Stimulated activated effector memory CD8-positive, alpha-beta T cell treated with anti-CD3 and anti-CD28 coated beads, Interleukin-12 subunit alpha, Interleukin-12 subunit beta, amount 100 ng/mL, for 72 hours (primary cell): ENCODE data around the gene FGFBP1.
"Not testable (repeated sequence)": the region's sequence is repeated elsewhere in the genome, so short reads cannot be mapped to it uniquely, and the experiment has no call there.

Source experiments
- ATAC-seq: fragments of 150-1000 bp; cut with Tn5 transposase; 2 replicates; pipeline ENCODE4 v1.10.0; 2021
- DNase-seq, 2 donors: peaks; one replicate each; pipeline ENCODE4 v3.0.0; 2021 to 2022; ENCODE audit warnings: low spot score in 2 of 2
- H3K27ac Mint-ChIP-seq: one replicate; pipeline ENCODE4 v1.8.0; 2022; ENCODE audit warnings: mild to moderate bottlenecking, mixed read lengths
- H3K36me3 Mint-ChIP-seq: one replicate; pipeline ENCODE4 v1.8.0; 2022; ENCODE audit warnings: mild to moderate bottlenecking, mixed read lengths
- H3K4me1 Mint-ChIP-seq: one replicate; pipeline ENCODE4 v1.8.0; 2022; ENCODE audit warnings: mixed read lengths
- H3K4me3 Mint-ChIP-seq: one replicate; pipeline ENCODE4 v1.8.0; 2022; ENCODE audit warnings: mild to moderate bottlenecking, mixed read lengths
- H3K9me3 Mint-ChIP-seq: one replicate; pipeline ENCODE4 v1.8.0; 2022; ENCODE audit warnings: mixed read lengths

FGFBP1 gene

GRCh38 chr4:15929540-15929939 lies 9.0 kb downstream of the FGFBP1 start:
- no peak for DNase-seq
- H3K4me1 Mint-ChIP-seq: peaks cover 5% of the 10 kb centered on the region
- no peak overlapping the region for H3K4me3 Mint-ChIP-seq
- no peaks in the 10 kb centered on the region for H3K36me3 Mint-ChIP-seq
- peak; percentile 61 for ATAC-seq
- H3K27ac Mint-ChIP-seq: no peak overlapping the region
- H3K9me3 Mint-ChIP-seq: no peaks in the 10 kb centered on the region

- ATAC-seq: peak; percentile 82
- Mint-ChIP-seq H3K36me3 (no peaks in the 10 kb centered on the region), H3K4me3 (peak overlapping the region; percentile 25), H3K27ac (peak overlapping the region; percentile 50), H3K4me1 (peaks cover 5% of the 10 kb centered on the region), H3K9me3 (no peaks in the 10 kb centered on the region)
- no peak for DNase-seq
These were observed 9.7 kb downstream of the FGFBP1 start for GRCh38 chr4:15928883-15929282.

- no peak for ATAC-seq
- Mint-ChIP-seq H3K4me3 (no peak overlapping the region), H3K4me1 (peaks cover 5% of the 10 kb centered on the region), H3K36me3 (no peaks in the 10 kb centered on the region), H3K27ac (no peak overlapping the region), H3K9me3 (no peaks in the 10 kb centered on the region)
- DNase-seq: no peak
These were observed 12.1 kb downstream of the FGFBP1 start for GRCh38 chr4:15926486-15926885.

- no peaks in the 10 kb centered on the region for H3K36me3 Mint-ChIP-seq
- H3K4me3 Mint-ChIP-seq: no peak overlapping the region
These were observed 12.7 kb downstream of the FGFBP1 start for GRCh38 chr4:15925830-15926229.

GRCh38 chr4:15921592-15921932 lies 17.0 kb downstream of the FGFBP1 start:
- peak; percentile 24 for ATAC-seq
- Mint-ChIP-seq H3K27ac (no peak overlapping the region), H3K4me1 (no peaks in the 10 kb centered on the region), H3K4me3 (no peak overlapping the region), H3K9me3 (no peaks in the 10 kb centered on the region), H3K36me3 (no peaks in the 10 kb centered on the region)
- no peak for DNase-seq

More at GRCh38 chr4:15925830-15926229, 12.7 kb downstream of the FGFBP1 start:
- Mint-ChIP-seq H3K4me1 (peaks cover 5% of the 10 kb centered on the region), H3K27ac (no peak overlapping the region), H3K9me3 (no peaks in the 10 kb centered on the region)
- no peak for DNase-seq
- ATAC-seq: no peak

- H3K4me3 Mint-ChIP-seq: no peak overlapping the region
- H3K4me1 Mint-ChIP-seq: no peaks in the 10 kb centered on the region
- ATAC-seq (peak; percentile 71), DNase-seq (no peak)
- H3K36me3 Mint-ChIP-seq: no peaks in the 10 kb centered on the region
- H3K9me3 Mint-ChIP-seq: no peaks in the 10 kb centered on the region
- H3K27ac Mint-ChIP-seq: no peak overlapping the region
These were observed 17.6 kb downstream of the FGFBP1 start for GRCh38 chr4:15920723-15921591.

GRCh38 chr4:15918484-15919129 lies 19.9 kb downstream of the FGFBP1 start:
- H3K36me3 Mint-ChIP-seq: no peaks in the 10 kb centered on the region
- no peak for DNase-seq
- ATAC-seq: no peak
- peaks cover 8% of the 10 kb centered on the region for H3K4me1 Mint-ChIP-seq
- no peak overlapping the region for H3K4me3 Mint-ChIP-seq
- H3K27ac Mint-ChIP-seq: no peak overlapping the region
- H3K9me3 Mint-ChIP-seq: no peaks in the 10 kb centered on the region

- H3K4me1 Mint-ChIP-seq: peaks cover 9% of the 10 kb centered on the region
- DNase-seq: no peak
- H3K36me3 Mint-ChIP-seq: no peaks in the 10 kb centered on the region
- H3K9me3 Mint-ChIP-seq: no peaks in the 10 kb centered on the region
- ATAC-seq: no peak
- no peak overlapping the region for H3K4me3 Mint-ChIP-seq
- no peak overlapping the region for H3K27ac Mint-ChIP-seq
These were observed 21.2 kb downstream of the FGFBP1 start for GRCh38 chr4:15917297-15917696.

GRCh38 chr4:15916358-15916757 lies 22.2 kb downstream of the FGFBP1 start:
- H3K4me1 Mint-ChIP-seq: peaks cover 14% of the 10 kb centered on the region
- H3K4me3 Mint-ChIP-seq, ATAC-seq, H3K9me3 Mint-ChIP-seq, H3K27ac Mint-ChIP-seq, DNase-seq, H3K36me3 Mint-ChIP-seq: not testable (repeated sequence)

GRCh38 chr4:15914736-15915135 lies 23.8 kb downstream of the FGFBP1 start:
- no peak overlapping the region for H3K4me3 Mint-ChIP-seq
- peaks cover 14% of the 10 kb centered on the region for H3K4me1 Mint-ChIP-seq
- no peak overlapping the region for H3K27ac Mint-ChIP-seq
- no peaks in the 10 kb centered on the region for H3K36me3 Mint-ChIP-seq
- ATAC-seq (peak; percentile 57), DNase-seq (no peak)
- H3K9me3 Mint-ChIP-seq: no peaks in the 10 kb centered on the region

- Mint-ChIP-seq H3K36me3 (no peaks in the 10 kb centered on the region), H3K4me3 (no peak overlapping the region), H3K4me1 (peaks cover 14% of the 10 kb centered on the region), H3K9me3 (no peaks in the 10 kb centered on the region), H3K27ac (no peak overlapping the region)
- ATAC-seq: no peak
- no peak for DNase-seq
These were observed 24.2 kb downstream of the FGFBP1 start for GRCh38 chr4:15914291-15914690.

- Mint-ChIP-seq H3K9me3 (no peaks in the 10 kb centered on the region), H3K27ac (no peak overlapping the region), H3K4me3 (no peak overlapping the region), H3K4me1 (peaks cover 14% of the 10 kb centered on the region), H3K36me3 (no peaks in the 10 kb centered on the region)
- ATAC-seq (peak; percentile 70), DNase-seq (no peak)
These were observed 24.9 kb downstream of the FGFBP1 start for GRCh38 chr4:15913631-15913970.

- Mint-ChIP-seq H3K9me3 (no peaks in the 10 kb centered on the region), H3K36me3 (no peaks in the 10 kb centered on the region), H3K27ac (no peak overlapping the region), H3K4me3 (no peak overlapping the region), H3K4me1 (peaks cover 14% of the 10 kb centered on the region)
- no peak for ATAC-seq
- no peak for DNase-seq
These were observed 25.4 kb downstream of the FGFBP1 start for GRCh38 chr4:15912961-15913630.

GRCh38 chr4:15912236-15912635 lies 26.3 kb downstream of the FGFBP1 start:
- Mint-ChIP-seq H3K27ac (no peak overlapping the region), H3K9me3 (no peaks in the 10 kb centered on the region), H3K4me3 (no peak overlapping the region), H3K4me1 (peaks cover 14% of the 10 kb centered on the region), H3K36me3 (no peaks in the 10 kb centered on the region)
- DNase-seq (no peak), ATAC-seq (no peak)

GRCh38 chr4:15910155-15910940 lies 28.2 kb downstream of the FGFBP1 start:
- H3K9me3 Mint-ChIP-seq: no peaks in the 10 kb centered on the region
- H3K36me3 Mint-ChIP-seq: no peaks in the 10 kb centered on the region
- peaks cover 14% of the 10 kb centered on the region for H3K4me1 Mint-ChIP-seq
- ATAC-seq (no peak), DNase-seq (no peak)
- no peak overlapping the region for H3K4me3 Mint-ChIP-seq
- no peak overlapping the region for H3K27ac Mint-ChIP-seq
